Esophagus mucosa (tissue), 1 donor: ENCODE results near the gene ADSL. TPM values are rescaled to one million over a fixed set of nuclear protein-coding genes. Genes with fewer than 3 reads are reported as not detected.
A peak's percentile ranks its signal among the peaks of the same experiment; 100 is the strongest.
"Not testable (repeated sequence)": the region's sequence is repeated elsewhere in the genome, so short reads cannot be mapped to it uniquely, and the experiment has no call there.

ENCODE experiments used
- ATAC-seq: fragments of 200-7000 bp; cut with Tn5 transposase; one replicate; pipeline ENCODE4 v1.9.1; 2020
- total RNA-seq: library from RNA; stranded (reverse); gene quantifications from one replicate; pipeline ENCODE4 v1.2.4, GENCODE V29; 2023
- donor health status: DM: yes; HTN: yes; CAD: no.

ADSL gene
- total RNA-seq, 1 donor from 2014 or later: 28.2 TPM

- ATAC-seq: no peak
Observed at GRCh38 chr22:40374567-40374966, 28.3 kb downstream of the ADSL start.

- ATAC-seq: no peak
Observed at GRCh38 chr22:40376149-40376548, 29.8 kb downstream of the ADSL start.

- ATAC-seq: peak; percentile 69
Observed at GRCh38 chr22:40377931-40378330, 31.6 kb downstream of the ADSL start.

- not testable (repeated sequence) for ATAC-seq
Observed at GRCh38 chr22:40378448-40378847, 32.1 kb downstream of the ADSL start.

GRCh38 chr22:40381461-40381860, 35.2 kb downstream of the ADSL start:
- ATAC-seq: no peak

GRCh38 chr22:40383905-40384304, 37.6 kb downstream of the ADSL start:
- ATAC-seq: no peak

GRCh38 chr22:40385036-40385782, 38.9 kb downstream of the ADSL start:
- ATAC-seq: peak; percentile 43

GRCh38 chr22:40387746-40388145, 41.4 kb downstream of the ADSL start:
- peak; percentile 86 for ATAC-seq

GRCh38 chr22:40388231-40388630, 41.9 kb downstream of the ADSL start:
- ATAC-seq: no peak

GRCh38 chr22:40391417-40391816, 45.1 kb downstream of the ADSL start:
- ATAC-seq: no peak

- ATAC-seq: no peak
Observed at GRCh38 chr22:40392618-40393017, 46.3 kb downstream of the ADSL start.

- ATAC-seq: no peak
Observed at GRCh38 chr22:40394607-40395006, 48.3 kb downstream of the ADSL start.

GRCh38 chr22:40395607-40396006, 49.3 kb downstream of the ADSL start:
- ATAC-seq: no peak

GRCh38 chr22:40396882-40397281, 50.6 kb downstream of the ADSL start:
- peak; percentile 95 for ATAC-seq

GRCh38 chr22:40397396-40397795, 51.1 kb downstream of the ADSL start:
- peak; percentile 4 for ATAC-seq

- no peak for ATAC-seq
Observed at GRCh38 chr22:40399621-40400020, 53.3 kb downstream of the ADSL start.

- ATAC-seq: no peak
Observed at GRCh38 chr22:40400159-40400558, 53.9 kb downstream of the ADSL start.

GRCh38 chr22:40401532-40401931, 55.2 kb downstream of the ADSL start:
- no peak for ATAC-seq

GRCh38 chr22:40401981-40402406, 55.7 kb downstream of the ADSL start:
- no peak for ATAC-seq

- no peak for ATAC-seq
Observed at GRCh38 chr22:40403141-40403540, 56.8 kb downstream of the ADSL start.

- no peak for ATAC-seq
Observed at GRCh38 chr22:40403651-40404050, 57.4 kb downstream of the ADSL start.

GRCh38 chr22:40404251-40405177, 58.2 kb downstream of the ADSL start:
- ATAC-seq: no peak

GRCh38 chr22:40405178-40406062, 59.1 kb downstream of the ADSL start:
- peak; percentile 3 for ATAC-seq
